Measurements from ENCODE around the gene SMG6. TPM values are rescaled to one million over a fixed set of nuclear protein-coding genes. Genes with fewer than 3 reads are reported as not detected.

The SMG6 gene
- total RNA-seq, 1 experiment from 2014 or later = 28.6 TPM

- H3K56ac ChIP-seq (ENCODE audit: insufficient read length, low read depth, low read length) = no peak overlapping the region
- Mint-ChIP-seq H3K4me3 (no peak overlapping the region; a peak in 1 of 5 replicates), H3K36me3 (ENCODE audit: insufficient read depth in 1 of 3, low read depth in 3 of 3) (peaks cover 0 to 2% (median 1%) of the 10 kb centered on the region in 3 experiments; a peak in 5 of 7 replicates), H3K9me3 (no peaks in the 10 kb centered on the region), H3K27me3 (ENCODE audit: low read depth) (peaks cover 78% of the 10 kb centered on the region), H3K4me1 (peaks cover 10 to 13% of the 10 kb centered on the region in 2 experiments), H3K27ac (no peak overlapping the region)
- H3K4me1 ChIP-seq (ENCODE audit: insufficient read depth, low read length) = no peaks in the 10 kb centered on the region
- no peak overlapping the region for H3T11ph ChIP-seq (ENCODE audit: low read length)
- H2BK120ac ChIP-seq (ENCODE audit: low read depth, low read length, poor library complexity, severe bottlenecking) = no peak overlapping the region
- H3K14ac ChIP-seq (ENCODE audit: insufficient read depth, low read length) = no peak overlapping the region
- H4K5ac ChIP-seq (ENCODE audit: insufficient read length, low read depth, low read length) = no peak overlapping the region
- no peak overlapping the region for H3K9ac ChIP-seq (ENCODE audit: extremely low read depth, insufficient read length, low read length)
- no peak overlapping the region for H3K4ac ChIP-seq (ENCODE audit: low read depth, low read length)
- TF ChIP-seq CTCF (conservative IDR thresholded peaks at IDR 0.05) = no peak
- H3K79me2 ChIP-seq (ENCODE audit: insufficient read depth, low read length) = no peaks in the 10 kb centered on the region
- no peak for DNase-seq
- no peak overlapping the region for H2BK20ac ChIP-seq (ENCODE audit: low read depth, low read length, poor library complexity, severe bottlenecking)
- no peak overlapping the region for H3K23ac ChIP-seq (ENCODE audit: insufficient read length, low read depth, low read length)
- no peak overlapping the region for H4K8ac ChIP-seq (replicated peaks; ENCODE audit: insufficient read length, low read depth, low read length)
- peaks cover 9% of the 10 kb centered on the region for H3K23me2 ChIP-seq (ENCODE audit: insufficient read length, low read depth, low read length, poor library complexity, severe bottlenecking)
- no peak overlapping the region for H2AFZ ChIP-seq (ENCODE audit: low read length)
- no peaks in the 10 kb centered on the region for H3K9me3 ChIP-seq (ENCODE audit: control insufficient read depth, low read depth, low read length)
- peaks cover 61% of the 10 kb centered on the region for H3K27me3 ChIP-seq (ENCODE audit: insufficient read depth, low read length)
- peaks cover 4% of the 10 kb centered on the region for H4K20me1 ChIP-seq (ENCODE audit: control insufficient read depth, insufficient read depth, insufficient read length)
- no peak overlapping the region; the same call in 1 of the 2 replicates for H2BK15ac ChIP-seq (ENCODE audit: low read depth, low read length)
- no CpG with 5 or more reads among the region's 113 CpGs for whole genome bisulfite sequencing (ENCODE audit: extremely low coverage, insufficient read length, low lambda C conversion rate)
- H3K18ac ChIP-seq (ENCODE audit: insufficient read length, low read depth, low read length) = no peak overlapping the region
- H3K27ac ChIP-seq (ENCODE audit: insufficient read length, low read depth, low read length) = no peak overlapping the region
- no peak overlapping the region for H2BK5ac ChIP-seq (ENCODE audit: insufficient read length, low read length)
- peak overlapping the region; percentile 51 for H3K4me2 ChIP-seq (ENCODE audit: insufficient read depth, insufficient read length, low read length)
- H2AK5ac ChIP-seq (ENCODE audit: insufficient read length, low read length) = no peak overlapping the region
- H2BK12ac ChIP-seq (ENCODE audit: insufficient read length, low read depth, low read length) = no peak overlapping the region
- no peak overlapping the region for H4K91ac ChIP-seq (ENCODE audit: insufficient read length, low read depth, low read length)
- no peaks in the 10 kb centered on the region for H3K79me1 ChIP-seq (ENCODE audit: insufficient read depth, low read depth, low read length, poor library complexity, severe bottlenecking)
Measured at GRCh38 chr17:2055292-2056205, 248.0 kb downstream of the SMG6 start.
